GM12801 (cell line): ENCODE results near the gene CXCL17.

Experiments used
- TF ChIP-seq, protein P1 (sequence below): IDR thresholded peaks from one replicate; pipeline ENCODE4 v1.5.1; 2011; ENCODE audit warnings: control low read depth; ENCODE audit not compliant: insufficient read length; ENCODE audit errors: extremely low read depth

CXCL17 gene, protein sequence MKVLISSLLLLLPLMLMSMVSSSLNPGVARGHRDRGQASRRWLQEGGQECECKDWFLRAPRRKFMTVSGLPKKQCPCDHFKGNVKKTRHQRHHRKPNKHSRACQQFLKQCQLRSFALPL

DNA sequence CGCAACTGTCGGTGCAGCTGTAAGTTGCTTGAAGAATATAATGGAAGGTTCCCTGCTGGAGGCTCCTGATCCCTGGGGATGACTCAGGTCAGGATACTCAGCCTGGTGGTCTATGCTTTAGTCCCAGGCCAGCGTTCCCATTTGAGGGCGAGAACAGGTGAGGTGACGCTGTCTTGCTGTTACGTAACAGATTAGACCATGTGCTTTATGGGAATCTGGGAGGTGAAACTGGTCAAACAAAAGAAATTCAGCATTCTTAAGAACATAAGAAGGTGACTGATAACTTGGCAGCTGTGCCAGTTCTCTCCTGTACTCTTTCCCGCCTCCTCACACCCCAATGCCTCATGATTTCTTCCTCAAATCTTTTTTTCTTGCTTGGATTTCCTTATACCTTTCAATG lies at the start of gene CXCL17:
Gene CXCL17, minus strand, starts transcription at position 114 of the 400 bp plus-strand sequence. CDS start 114 bp downstream, outside the sequence.
- TF ChIP-seq, protein P1, sequence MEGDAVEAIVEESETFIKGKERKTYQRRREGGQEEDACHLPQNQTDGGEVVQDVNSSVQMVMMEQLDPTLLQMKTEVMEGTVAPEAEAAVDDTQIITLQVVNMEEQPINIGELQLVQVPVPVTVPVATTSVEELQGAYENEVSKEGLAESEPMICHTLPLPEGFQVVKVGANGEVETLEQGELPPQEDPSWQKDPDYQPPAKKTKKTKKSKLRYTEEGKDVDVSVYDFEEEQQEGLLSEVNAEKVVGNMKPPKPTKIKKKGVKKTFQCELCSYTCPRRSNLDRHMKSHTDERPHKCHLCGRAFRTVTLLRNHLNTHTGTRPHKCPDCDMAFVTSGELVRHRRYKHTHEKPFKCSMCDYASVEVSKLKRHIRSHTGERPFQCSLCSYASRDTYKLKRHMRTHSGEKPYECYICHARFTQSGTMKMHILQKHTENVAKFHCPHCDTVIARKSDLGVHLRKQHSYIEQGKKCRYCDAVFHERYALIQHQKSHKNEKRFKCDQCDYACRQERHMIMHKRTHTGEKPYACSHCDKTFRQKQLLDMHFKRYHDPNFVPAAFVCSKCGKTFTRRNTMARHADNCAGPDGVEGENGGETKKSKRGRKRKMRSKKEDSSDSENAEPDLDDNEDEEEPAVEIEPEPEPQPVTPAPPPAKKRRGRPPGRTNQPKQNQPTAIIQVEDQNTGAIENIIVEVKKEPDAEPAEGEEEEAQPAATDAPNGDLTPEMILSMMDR = no peak

DNA sequence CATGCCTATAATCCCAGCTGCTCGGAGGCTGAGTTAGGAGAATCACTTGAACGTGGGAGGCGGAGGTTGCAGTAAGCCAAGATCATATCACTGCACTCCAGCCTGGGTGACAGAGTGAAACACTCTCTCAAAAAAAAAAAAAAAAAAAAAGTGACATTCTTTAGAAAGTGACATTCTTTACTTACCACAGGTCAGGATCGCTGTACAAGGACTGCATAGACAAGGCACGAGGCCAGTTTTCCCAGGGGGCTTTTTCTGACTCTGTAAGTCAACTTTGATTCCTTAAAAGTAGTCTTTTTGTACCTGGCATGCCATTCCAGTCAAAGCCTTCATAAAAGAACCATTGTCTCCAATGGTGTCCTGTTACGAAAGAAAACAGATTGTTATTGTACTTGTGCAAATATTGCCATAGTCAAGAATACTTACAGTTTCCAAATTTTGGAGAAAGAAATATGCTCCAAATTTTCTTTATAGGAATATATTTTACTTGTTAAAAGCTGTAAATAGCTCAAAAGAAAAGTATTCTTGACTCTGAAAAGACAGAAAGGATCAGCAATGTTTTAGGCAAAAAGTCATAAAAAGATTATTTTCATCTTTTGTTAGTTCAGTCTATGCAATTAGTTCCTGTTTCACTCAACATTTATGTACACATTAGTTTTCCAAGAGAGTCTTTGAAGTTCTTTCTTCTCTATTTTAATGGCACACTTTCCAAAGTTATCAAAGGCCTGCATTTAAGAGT lies 46.2 kb upstream of the CXCL17 start:
- TF ChIP-seq, protein P1 = no peak

DNA sequence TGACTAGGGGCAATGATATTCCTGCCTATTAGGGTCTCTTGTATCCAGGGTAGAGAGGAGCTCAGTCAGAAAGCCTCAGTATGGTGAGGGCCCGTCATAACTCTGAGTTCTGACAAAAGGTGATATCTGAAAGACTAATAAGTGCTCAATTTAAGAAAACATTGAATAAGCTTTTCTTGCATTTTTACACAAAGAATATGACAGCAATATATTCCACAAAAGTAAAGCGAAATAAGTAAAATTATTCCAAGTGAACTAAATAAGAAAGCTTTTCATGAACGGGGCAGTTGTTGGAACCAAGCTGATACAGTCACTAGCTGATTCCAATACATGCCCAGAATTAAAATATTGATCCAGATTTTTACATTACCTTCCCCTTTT lies 45.0 kb upstream of the CXCL17 start:
- TF ChIP-seq, protein P1 = no peak

DNA sequence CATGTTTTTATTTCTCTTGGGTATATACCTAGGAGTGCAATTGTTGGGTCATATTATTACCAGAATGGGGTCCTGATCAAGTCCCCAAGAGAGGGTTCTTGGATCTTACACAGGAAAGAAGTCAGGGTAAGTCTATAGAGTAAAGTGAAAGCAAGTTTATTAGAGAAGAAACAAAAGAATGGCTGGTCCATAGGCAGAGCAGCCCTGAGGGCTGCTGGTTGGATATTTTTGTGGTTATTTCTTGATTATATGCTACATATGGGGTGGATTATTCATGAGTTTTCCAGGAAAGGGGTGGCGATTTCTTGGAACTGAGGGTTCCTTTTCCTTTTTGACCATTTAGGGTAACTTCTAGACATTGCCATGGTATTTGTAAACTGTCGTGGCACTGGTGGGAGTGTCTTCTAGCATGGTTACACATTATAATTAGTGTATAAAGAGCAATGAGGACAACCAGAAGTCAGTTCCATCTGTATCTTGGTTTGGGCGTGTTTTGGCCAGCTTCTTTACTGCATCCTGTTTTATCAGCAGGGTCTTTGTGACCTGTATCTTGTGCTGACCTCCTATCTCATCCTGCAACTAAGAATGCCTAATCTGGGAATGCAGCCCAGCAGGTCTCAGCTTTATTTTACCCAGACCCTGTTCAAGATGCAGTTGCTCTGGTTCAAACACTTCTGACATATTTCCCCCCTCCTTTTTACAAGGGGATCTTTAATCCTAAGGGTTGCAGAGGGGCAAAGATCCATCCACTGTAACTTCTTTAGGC lies 44.5 kb upstream of the CXCL17 start:
- TF ChIP-seq, protein P1 = no peak

DNA sequence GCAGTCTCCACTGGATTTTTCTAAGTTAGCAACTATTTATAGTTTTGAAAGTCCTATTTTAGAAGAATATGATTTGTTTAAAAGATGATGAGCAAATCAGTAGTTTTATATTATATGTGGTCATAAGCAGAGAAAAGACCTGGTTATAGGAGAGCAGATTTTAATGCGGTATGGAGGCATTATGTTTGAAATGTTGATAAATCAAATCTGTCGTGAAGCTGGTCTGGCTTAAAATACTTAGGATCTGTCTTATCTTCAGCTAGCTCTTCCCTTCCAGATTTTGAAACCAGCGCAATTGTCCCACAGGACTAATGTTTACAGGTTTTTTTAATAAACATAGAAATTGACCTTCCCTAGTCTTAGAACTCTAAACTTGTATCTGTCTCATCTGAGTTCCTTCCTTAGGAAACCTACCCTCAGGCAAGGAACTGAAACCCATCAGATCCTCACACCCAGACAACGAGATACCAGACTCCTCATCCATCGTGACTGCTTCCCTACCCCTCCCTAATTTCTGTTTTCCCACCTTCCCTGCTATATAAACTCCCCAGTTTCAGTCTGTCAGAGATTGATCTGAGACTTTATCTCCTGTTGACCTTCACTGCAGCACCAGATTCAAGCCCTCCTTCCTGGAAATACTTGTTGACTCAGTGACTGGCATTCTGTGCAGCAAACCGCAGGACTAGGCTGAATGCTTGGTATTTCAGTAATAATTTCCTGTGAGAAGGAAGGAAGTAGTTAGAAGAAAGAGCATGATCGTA lies 37.8 kb upstream of the CXCL17 start:
- TF ChIP-seq, protein P1 = no peak

DNA sequence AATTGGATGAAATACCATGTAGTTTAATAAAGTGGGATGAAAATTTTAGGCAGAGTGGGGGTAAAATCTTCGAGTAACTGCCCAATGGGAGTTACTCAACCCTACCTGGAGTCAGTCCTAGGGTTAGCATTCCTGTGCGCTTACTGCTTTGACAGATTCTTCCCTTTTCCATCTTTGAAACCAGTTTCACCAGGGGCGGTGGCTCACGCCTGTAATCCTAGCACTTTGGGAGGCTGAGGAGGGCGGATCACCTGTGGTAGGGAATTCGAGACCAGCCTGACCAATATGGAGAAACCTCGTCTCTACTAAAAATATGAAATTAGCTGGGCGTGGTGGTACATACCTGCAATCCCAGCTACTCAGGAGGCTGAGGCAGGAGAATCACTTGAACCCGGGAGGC lies 37.0 kb upstream of the CXCL17 start:
- TF ChIP-seq, protein P1 = no peak
